ENCODE data around the gene WDR33. TPM values are rescaled to one million over a fixed set of nuclear protein-coding genes. Genes with fewer than 3 reads are reported as not detected.
A peak's percentile ranks its signal among the peaks of the same experiment; 100 is the strongest.

WDR33 gene
- total and polyA plus RNA-seq, 2 of the 13 experiments (the other 11 are each of a cell fraction or from before 2014, with no cell fraction given): 54.9 to 78.2 TPM

GRCh38 chr2:127810619-127811396, at the start of gene WDR33 (continued):
- TF ChIP-seq ATF2 (CRISPR knock-in tag; IDR thresholded peaks at IDR 0.05) (peak; percentile 86), IRF1 (CRISPR knock-in tag; IDR thresholded peaks at IDR 0.05; ENCODE audit: low read depth) (peak; percentile 79; the same call in 1 of the 2 replicates), ZFP36 (IDR thresholded peaks at IDR 0.05; ENCODE audit: borderline replicate concordance, low read depth, low read length, partially characterized antibody) (no peak), MXD1 (CRISPR knock-in tag; IDR thresholded peaks at IDR 0.05) (peak; percentile 87), THAP8 (CRISPR knock-in tag; IDR thresholded peaks at IDR 0.05; ENCODE audit: borderline replicate concordance) (0 out of 2 replicates have a peak, but pooled peaks have one; percentile 56), NR3C1 (CRISPR knock-in tag; IDR thresholded peaks at IDR 0.05) (no peak), E2F1 (CRISPR knock-in tag; IDR thresholded peaks at IDR 0.05) (peak; percentile 94), FOXJ3 (CRISPR knock-in tag; IDR thresholded peaks at IDR 0.05; ENCODE audit: borderline replicate concordance) (no peak; the same call in none of the 2 replicates), ZNF609 (CRISPR knock-in tag; IDR thresholded peaks at IDR 0.05; ENCODE audit: borderline replicate concordance) (peak; percentile 72), HOXA3 (CRISPR knock-in tag; IDR thresholded peaks at IDR 0.05) (peak; percentile 99), ZNF367 (CRISPR knock-in tag; IDR thresholded peaks at IDR 0.05; ENCODE audit: borderline replicate concordance) (peak; percentile 22; the same call in 1 of the 2 replicates), MTERF4 (CRISPR knock-in tag; IDR thresholded peaks at IDR 0.05) (peak; percentile 90), SAP130 (CRISPR knock-in tag; IDR thresholded peaks at IDR 0.05; ENCODE audit: low read depth) (peak; percentile 95), NFIB (CRISPR knock-in tag; IDR thresholded peaks at IDR 0.05; ENCODE audit: borderline replicate concordance) (no peak)
